Prostate gland (tissue), 2 donors: ENCODE data around the gene C3.

ENCODE experiments used
- POLR2A ChIP-seq: fragments of 450-650 bp; IDR thresholded peaks from one replicate; pipeline ENCODE4 v1.6.1; 2016; ENCODE audit warnings: antibody characterized with exemption, mild to moderate bottlenecking
- POLR2AphosphoS5 ChIP-seq: sonication (generic); formaldehyde crosslinking; IDR thresholded peaks from one replicate; pipeline ENCODE4 v1.6.1; 2017; ENCODE audit warnings: antibody characterized with exemption
- TF ChIP-seq, protein P1 (sequence below), 4 experiments: fragments of 200-600 bp in 2 of 4; fragments of 450-650 bp in 2 of 4; sonication (generic) in 2 of 4; IDR thresholded peaks; 1 replicate in 3 of 4; 2 replicates in 1 of 4; pipeline ENCODE4 v1.5.1; 2016 to 2019; ENCODE audit warnings: antibody characterized with exemption in 4 of 4, mild to moderate bottlenecking in 2 of 4, moderate library complexity in 2 of 4

DNA sequence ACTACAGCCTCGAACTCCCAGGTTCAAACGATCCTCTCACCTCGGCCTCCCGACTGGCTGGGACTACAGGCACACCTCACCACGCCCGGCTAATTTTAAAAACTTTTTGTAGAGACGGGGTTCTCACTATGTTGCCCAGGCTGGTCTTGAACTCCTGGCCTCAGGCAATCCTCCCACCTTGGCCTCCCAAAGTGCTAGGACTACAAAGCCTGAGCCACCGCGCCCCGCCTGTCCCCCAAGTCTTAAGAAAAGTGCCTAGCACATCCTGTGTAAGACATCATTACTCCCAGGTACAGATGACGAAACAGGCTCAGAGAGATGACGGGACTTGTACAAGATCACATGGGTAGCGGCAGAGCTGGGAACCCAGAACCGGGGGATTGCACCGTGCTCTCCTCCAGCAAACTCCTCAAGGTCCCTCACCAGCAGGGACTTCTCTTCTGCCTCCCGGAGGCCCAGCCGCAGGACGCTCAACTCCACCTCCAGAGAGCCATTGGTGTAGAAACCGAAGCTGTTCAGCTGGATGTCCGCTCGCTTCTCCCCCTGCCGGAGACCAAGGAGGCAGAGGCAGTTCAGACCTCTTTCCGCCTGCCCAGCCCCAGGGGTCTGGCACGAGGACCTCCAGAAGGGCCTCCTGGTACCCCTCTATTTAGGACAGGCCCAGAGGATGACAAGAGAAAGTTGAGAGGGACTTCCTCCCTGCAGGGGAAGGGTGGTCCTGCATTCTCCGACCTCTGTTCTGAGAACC lies 15.9 kb upstream of the C3 start:
- TF ChIP-seq, protein P1, sequence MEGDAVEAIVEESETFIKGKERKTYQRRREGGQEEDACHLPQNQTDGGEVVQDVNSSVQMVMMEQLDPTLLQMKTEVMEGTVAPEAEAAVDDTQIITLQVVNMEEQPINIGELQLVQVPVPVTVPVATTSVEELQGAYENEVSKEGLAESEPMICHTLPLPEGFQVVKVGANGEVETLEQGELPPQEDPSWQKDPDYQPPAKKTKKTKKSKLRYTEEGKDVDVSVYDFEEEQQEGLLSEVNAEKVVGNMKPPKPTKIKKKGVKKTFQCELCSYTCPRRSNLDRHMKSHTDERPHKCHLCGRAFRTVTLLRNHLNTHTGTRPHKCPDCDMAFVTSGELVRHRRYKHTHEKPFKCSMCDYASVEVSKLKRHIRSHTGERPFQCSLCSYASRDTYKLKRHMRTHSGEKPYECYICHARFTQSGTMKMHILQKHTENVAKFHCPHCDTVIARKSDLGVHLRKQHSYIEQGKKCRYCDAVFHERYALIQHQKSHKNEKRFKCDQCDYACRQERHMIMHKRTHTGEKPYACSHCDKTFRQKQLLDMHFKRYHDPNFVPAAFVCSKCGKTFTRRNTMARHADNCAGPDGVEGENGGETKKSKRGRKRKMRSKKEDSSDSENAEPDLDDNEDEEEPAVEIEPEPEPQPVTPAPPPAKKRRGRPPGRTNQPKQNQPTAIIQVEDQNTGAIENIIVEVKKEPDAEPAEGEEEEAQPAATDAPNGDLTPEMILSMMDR (IDR thresholded peaks at IDR 0.05): peak; percentile 33 to 81 (median 62)
- TF ChIP-seq POLR2A (peak; percentile 51), POLR2AphosphoS5 (peak; percentile 58)
